K562 (cell line): ENCODE data around the gene NOLC1.

Experiments used
- ATF3 ChIP-seq, 2 experiments: fragments of 450-650 bp in 1 of 2; sonication (generic) in 1 of 2; formaldehyde crosslinking in 1 of 2; IDR thresholded peaks in 1 of 2; conservative IDR thresholded peaks in 1 of 2; 2 replicates each; pipeline versions ENCODE4 v1.6.1 to v1.8.1; 2016 to 2023; ENCODE audit warnings: mild to moderate bottlenecking in 2 of 2, moderate library complexity in 2 of 2, inconsistent platforms in 1 of 2, missing genetic modification reagents in 1 of 2
- MEF2A ChIP-seq: IDR thresholded peaks from 2 replicates; pipeline ENCODE4 v1.6.1; 2011; ENCODE audit warnings: low read depth, mild to moderate bottlenecking, low read length, moderate library complexity; ENCODE audit not compliant: control insufficient read depth
- NR1H2 ChIP-seq: sonication (generic); formaldehyde crosslinking; IDR thresholded peaks from 2 replicates; pipeline ENCODE4 v1.4.0; 2020; ENCODE audit warnings: mild to moderate bottlenecking, missing genetic modification reagents
- SIN3A ChIP-seq, 2 experiments: fragments of 150-350 bp in 1 of 2; IDR thresholded peaks; 2 replicates each; pipeline ENCODE4 v1.6.1; 2011 to 2016; ENCODE audit warnings: borderline replicate concordance in 2 of 2, low read depth in 2 of 2, low read length in 2 of 2, mild to moderate bottlenecking in 2 of 2, moderate library complexity in 2 of 2; ENCODE audit not compliant: control insufficient read depth in 1 of 2
- SNRNP70 ChIP-seq: fragments of 200-400 bp; formaldehyde crosslinking; optimal IDR thresholded peaks from 2 replicates; pipeline ENCODE3; 2017; ENCODE audit warnings: low read depth, low read length
- TEAD2 ChIP-seq: fragments of 450-650 bp; IDR thresholded peaks from 2 replicates; pipeline ENCODE4 v1.6.1; 2016; ENCODE audit warnings: missing genetic modification characterization, control low read depth, missing compliant biosample characterization
- ZNF740 ChIP-seq, 3 experiments: fragments of 200-800 bp in 1 of 3; sonication (Bioruptor generic) in 1 of 3; sonication (generic) in 1 of 3; formaldehyde crosslinking in 1 of 3; IDR thresholded peaks; 2 replicates each; pipeline versions ENCODE4 v1.6.1 to v1.8.0; 2016 to 2022; ENCODE audit warnings: mild to moderate bottlenecking in 2 of 3, missing compliant biosample characterization in 2 of 3, missing genetic modification characterization in 2 of 3, missing genetic modification reagents in 1 of 3
- TF ChIP-seq, protein P1 (sequence below): fragments of 450-650 bp; IDR thresholded peaks from 2 replicates; pipeline ENCODE4 v1.6.1; 2016

- TF ChIP-seq MEF2A = no peak
- TF ChIP-seq NR1H2 (CRISPR knock-in tag) = no peak
- no peak for TF ChIP-seq ZNF740 (CRISPR knock-in tag; IDR thresholded peaks at IDR 0.05)
- TF ChIP-seq ZNF740 (tag; IDR thresholded peaks at IDR 0.05) = no peak
- TF ChIP-seq TEAD2 (tag) = no peak
- TF ChIP-seq SIN3A (IDR thresholded peaks at IDR 0.05; ENCODE audit: borderline replicate concordance in 2 of 2, control insufficient read depth in 1 of 2, low read depth in 2 of 2, low read length in 2 of 2) = no peak
- no peak for TF ChIP-seq ATF3 (IDR thresholded peaks at IDR 0.05)
- TF ChIP-seq ATF3 (CRISPR knock-in tag; conservative IDR thresholded peaks at IDR 0.05) = no peak
- TF ChIP-seq, protein P1, sequence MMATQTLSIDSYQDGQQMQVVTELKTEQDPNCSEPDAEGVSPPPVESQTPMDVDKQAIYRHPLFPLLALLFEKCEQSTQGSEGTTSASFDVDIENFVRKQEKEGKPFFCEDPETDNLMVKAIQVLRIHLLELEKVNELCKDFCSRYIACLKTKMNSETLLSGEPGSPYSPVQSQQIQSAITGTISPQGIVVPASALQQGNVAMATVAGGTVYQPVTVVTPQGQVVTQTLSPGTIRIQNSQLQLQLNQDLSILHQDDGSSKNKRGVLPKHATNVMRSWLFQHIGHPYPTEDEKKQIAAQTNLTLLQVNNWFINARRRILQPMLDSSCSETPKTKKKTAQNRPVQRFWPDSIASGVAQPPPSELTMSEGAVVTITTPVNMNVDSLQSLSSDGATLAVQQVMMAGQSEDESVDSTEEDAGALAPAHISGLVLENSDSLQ = no peak
- no peak for TF ChIP-seq SNRNP70
Observed at GRCh38 chr10:102140913-102141540, 11.2 kb upstream of the NOLC1 start.
